ENCODE measurements around the gene MERTK.
"Not testable (repeated sequence)": the region's sequence is repeated elsewhere in the genome, so short reads cannot be mapped to it uniquely, and the experiment has no call there.

MERTK gene

DNA sequence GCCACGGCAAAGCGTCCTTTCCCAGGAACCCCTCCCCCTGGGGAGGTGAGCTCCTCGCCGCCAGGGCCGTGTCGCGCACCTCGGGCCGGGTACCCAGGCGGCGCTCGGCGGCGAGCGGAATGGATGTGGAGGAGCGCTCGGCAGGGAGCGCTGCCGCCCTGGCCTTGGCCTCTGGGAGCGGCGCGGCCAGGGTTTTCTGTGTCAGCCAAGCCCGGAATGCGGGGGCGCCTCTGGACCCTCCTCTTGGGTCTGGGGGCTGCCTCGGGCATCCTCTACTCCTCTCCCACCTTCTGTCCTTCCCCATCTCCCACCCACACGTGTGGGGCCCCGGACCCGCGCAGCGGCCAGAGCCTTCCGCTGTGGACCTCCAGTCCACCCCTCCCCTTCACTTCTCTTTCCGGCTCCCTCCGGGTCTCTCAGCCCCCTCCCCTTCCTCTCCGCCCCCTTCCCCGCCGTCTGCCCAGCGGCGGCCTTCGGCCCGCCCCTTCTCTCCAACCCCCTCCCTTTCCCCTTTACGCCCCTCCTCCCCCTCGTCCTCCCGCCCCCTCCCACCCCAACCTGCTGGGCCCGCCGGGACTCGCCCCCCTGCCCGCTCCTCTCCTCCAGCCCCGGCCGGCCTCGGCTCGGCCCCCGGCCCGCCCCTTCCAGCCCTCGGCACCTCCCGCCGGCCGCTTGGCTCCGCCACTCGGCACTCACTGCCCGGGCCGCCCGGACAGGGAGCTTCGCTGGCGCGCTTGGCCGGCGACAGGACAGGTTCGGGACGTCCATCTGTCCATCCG lies at the start of gene MERTK:
MERTK (plus strand) TSS at position 684 of the 779 bp plus-strand sequence. CDS start 129 bp downstream, outside the sequence.
- no peak for DNase-seq (ENCODE audit: low read depth)

DNA sequence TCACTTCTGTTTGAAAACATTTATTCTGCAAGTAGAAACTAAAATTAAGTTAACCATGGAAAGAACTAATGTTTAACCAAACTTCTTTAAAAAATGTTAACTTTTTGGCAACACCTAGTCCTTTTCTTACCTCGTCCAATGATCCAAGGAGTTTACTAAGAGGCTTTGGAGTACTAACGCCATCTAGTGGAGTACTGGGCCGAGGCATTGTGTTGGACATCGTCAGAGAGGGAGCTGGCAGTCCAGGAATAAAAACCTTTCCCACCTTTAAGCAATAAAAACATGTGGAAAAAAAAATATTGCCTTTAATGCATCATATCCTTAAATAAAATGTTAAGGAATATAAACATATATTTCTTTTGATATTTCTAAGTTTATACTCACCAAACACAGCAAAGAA lies 47.8 kb upstream of the MERTK start:
- DNase-seq (ENCODE audit: low read depth), result peak; percentile 11

DNA sequence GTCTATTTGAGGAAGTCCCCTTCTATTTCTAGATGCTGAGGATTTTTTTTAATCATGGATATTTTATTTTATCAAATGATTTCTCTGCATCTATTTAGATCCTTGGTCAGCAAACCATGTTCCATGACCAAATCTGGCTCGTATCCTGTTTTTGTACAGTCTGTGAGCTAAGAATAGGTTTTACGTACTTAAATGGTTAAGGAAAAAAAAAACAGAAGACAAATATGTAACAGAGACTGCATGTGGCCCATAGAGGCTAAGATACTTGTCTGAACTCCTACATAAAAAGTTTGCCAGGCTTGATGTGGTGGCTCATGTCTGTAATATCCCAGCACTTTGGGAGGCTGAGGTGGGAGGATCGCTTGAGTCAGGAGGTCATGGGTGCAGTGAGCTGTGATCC lies 45.9 kb upstream of the MERTK start:
- DNase-seq (ENCODE audit: low read depth), result not testable (repeated sequence)

DNA sequence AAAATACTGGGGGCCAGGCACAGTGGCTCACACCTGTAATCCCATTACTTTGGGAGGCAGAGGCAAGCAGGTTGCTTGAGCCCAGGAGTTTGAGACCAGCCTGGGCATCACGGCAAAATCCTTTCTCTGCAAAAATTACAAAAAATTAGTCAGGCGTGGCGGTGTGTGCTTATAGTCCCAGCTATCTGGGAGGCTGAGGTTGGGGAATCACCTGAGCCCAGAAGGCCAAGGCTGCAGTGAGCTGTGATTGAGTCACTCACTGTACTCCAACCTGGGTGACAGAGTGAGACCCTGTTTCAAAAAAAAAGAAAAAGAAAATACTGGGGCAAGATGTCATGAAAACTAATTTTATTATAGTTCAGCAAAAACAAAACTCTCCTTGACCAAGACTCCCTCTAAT lies 38.4 kb upstream of the MERTK start:
- DNase-seq (ENCODE audit: low read depth), result not testable (repeated sequence)

DNA sequence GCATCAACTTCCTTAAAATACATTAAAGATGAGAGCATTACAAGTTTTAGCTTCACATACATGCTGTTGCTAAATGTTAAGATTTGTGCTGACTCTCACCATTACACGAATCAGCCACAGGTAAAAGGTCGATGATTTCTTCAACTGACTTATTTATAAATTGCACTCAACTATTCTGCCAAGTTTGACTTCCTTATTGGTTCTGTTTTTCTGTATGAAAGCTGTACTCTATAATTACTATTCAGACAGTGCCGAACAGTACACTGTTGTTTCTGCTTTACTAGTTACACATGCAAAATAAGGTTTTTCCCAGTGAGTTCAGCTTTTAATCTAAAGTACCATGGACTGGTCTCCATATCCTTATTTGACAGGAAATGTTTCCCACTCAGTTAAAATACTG lies 33.3 kb upstream of the MERTK start:
- DNase-seq (ENCODE audit: low read depth), result not testable (repeated sequence)

DNA sequence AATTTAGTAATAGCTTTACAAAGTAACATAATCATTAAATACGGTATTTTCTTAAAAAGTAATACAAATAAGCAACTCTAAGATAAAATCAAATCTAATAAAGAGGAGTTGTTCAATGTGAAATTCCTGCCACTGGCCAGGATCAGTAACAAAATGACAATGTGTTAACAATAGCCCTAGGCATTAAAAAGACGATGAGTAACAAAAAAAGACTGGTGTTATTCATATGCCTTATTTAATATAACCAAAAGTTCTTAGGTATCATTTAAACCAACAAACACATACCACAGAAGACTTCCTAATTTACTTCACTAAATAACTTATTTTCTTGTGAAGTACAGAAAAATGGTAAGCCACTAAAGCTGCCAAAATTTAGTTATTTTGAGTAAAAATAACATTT lies 25.6 kb upstream of the MERTK start:
- not testable (repeated sequence) for DNase-seq (ENCODE audit: low read depth)

DNA sequence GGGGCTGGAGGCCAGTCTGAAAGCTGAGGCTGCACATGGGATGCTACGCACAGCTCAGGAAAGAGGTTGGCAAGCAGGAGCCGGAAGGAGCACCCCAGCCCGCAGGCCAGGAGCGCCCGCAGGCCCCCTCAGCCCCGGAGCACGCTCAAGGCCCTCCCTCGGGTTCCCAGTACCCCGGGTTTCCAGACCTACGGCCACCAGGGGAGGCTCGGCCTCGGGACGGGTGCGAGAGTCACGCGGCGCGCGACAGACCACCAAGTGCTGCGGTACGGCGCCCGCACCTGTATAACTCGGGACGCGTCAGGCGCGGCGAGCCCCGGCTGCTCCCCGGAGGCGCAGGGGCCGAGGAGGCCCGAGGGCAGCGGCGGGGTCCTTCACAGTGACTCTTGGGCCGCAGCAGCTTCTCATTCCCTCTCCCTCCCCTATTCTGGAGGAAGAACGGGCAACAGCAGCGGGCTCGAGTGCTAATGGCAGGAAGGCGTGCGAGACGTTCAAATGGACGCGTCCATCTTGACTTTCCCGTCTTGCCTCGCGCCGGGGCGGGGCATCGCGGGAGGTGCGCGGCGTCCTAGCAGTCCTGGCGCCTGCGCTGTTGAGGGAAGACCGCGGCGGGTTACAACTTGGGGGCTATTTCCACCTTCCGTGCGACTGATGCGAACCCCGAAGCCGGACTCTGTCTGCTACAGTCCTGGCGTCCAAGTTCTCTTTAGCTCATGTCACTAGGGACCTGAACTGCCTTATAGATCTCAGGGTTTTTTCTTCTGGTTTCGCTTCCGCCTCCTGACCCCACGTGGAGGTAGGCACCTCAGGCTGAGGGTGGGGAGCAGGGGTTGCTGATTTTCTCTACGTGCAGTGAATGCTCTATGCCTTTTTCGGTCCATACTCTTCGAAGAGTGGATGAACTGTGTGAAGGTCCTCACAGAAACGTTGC lies 14.5 kb upstream of the MERTK start, which contains the start of gene ANAPC1:
ANAPC1 (minus strand) TSS at position 533 of the 931 bp plus-strand sequence. CDS start 3,368 bp downstream, outside the sequence.
- peak; percentile 68 for DNase-seq (ENCODE audit: low read depth)

DNA sequence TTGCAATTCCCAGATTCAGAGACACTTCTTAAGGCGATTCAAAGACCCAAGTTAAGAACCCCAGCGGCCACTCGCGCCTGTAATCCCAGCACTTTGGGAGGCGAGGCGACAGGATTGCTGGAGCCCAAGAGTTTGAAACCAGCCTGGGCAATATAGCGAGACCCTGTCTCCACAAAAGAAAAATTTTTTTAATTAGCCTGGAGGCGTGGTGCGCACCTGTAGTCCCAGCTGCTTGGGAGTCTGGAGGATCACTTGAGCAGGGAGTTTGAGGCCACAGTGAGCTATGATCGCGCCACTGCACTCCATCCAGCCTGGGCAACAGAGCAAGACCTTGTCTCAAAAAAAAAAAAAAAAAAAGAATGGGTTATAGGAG lies 13.8 kb upstream of the MERTK start:
- DNase-seq (ENCODE audit: low read depth), result no peak

DNA sequence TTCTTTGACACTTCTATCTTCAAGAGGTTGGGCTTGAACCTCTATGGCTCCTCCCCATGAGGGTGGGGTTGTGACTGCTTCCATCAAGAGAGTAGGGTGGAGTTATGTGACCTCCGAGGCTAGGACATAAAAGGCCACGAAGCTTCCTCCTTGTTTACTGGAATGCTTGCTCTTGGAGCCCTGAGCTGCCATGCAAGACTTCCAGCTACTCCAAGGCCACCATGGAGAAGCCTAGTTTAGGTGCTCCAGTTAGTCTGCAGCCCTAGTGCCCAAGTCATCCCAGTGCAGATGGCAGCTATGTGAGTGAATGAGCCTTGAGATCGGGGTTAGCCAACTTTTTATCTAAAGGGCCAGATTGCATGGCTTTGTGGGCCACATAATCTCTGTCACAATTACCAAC lies 2.4 kb upstream of the MERTK start:
- no peak for DNase-seq (ENCODE audit: low read depth)

DNA sequence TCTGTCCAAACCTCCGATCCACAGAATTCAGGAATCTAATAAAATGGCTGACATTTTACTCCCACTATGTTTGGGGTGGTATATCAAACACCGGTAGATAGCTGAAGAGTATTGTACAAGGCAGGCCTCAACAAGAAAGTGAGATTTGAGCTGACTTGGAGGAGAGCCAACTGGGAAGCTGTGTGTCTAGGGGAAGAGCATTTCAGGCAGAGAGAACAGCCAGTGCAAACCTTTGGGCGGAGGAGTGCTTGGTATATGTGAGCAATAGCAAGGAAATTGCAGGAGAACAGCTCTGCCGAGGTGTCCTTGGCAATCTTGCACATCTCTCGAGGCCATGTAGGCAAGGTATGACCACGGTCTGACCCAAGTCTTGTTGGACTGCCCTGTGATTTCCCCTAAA lies 1.8 kb upstream of the MERTK start:
- DNase-seq (ENCODE audit: low read depth), result no peak

DNA sequence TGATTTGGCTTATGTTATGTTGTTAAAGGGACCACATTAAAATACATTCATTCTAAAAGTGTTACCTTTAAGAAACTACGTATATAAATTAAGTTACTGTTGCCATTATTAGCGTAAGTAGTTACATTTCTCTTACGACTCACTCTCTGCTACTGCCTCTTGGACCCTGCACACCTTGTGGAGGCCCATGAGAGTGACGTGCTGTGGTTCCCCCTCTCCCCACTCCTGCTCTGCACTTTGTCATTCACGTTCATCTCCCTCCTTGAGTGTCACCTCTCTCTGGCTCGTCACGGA lies 830 bp upstream of the MERTK start:
- DNase-seq (ENCODE audit: low read depth), result no peak

DNA sequence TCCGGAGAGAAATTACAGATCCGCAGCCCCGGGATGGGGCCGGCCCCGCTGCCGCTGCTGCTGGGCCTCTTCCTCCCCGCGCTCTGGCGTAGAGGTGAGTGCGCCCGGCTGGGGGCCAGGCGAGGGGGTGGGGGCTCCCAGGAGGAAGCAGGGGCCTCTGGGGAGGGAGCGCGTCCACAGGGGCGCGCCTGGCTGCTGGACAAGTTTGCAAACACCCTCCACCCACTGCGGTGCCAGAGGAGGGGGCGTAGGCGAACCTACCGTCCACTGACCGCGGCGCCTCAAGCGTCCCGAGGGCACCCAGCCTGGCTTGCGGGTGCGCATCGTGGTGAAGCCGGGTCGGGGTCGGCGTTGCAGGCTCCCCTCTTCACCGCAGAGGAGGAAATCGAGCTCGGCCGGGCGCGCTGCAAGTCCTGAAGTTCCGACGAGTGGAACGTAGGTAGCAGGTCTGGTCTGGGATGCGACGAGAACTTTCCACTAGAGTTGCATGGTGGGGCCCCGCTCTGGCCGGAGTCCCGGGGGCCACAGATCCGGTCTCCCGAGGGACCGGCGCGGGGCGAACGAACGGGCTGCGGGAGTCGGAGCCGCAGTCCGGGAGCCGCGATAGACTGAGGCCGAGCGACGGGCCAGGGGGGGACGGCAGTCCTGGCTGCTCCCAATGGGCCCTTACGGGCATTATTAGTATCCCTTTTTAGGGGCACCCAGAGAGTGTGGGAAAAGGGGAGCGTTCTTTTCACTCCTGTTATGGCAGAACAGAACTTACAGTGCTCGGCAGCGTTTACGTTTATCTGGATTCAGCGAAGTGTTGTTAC lies 502 bp downstream of the MERTK start:
- DNase-seq (ENCODE audit: low read depth), result no peak

DNA sequence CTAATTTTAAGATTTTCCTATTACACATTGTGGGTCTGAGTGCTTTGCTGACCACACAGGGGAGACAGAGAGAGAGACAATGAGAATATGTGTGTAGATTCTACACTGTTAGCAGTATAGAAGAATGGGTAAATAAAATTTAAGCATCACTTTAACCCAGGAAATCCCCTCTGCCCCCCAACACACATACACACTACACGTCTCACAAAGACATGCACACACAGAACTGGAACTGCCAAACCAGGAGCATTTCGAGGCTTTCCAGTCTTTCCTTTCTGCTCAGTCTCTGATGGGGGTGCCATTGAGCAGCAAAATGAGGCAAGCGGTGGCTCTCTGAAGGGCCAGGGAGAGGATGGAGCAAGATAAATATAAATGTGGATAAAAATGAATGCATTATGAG lies 2.5 kb downstream of the MERTK start:
- DNase-seq (ENCODE audit: low read depth), result no peak

DNA sequence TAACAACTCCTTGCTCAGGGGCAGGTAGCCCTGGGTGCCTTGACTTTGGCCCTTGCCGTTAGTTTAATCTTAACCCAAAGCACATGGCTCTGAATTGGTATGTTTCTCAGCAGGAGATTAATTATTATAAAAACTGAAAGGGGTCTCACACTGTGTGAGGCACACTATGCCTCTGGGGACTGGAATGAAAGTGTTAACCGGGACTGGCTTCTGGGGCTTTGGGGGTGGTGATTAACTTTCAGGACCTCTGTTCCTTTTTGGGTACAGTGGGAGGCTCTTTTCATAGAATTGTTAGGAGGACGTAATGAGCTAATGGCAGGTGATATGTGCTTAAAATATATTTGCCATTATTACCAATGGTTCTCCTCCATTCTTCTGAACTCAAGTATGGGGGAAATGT lies 5.1 kb downstream of the MERTK start:
- no peak for DNase-seq (ENCODE audit: low read depth)

DNA sequence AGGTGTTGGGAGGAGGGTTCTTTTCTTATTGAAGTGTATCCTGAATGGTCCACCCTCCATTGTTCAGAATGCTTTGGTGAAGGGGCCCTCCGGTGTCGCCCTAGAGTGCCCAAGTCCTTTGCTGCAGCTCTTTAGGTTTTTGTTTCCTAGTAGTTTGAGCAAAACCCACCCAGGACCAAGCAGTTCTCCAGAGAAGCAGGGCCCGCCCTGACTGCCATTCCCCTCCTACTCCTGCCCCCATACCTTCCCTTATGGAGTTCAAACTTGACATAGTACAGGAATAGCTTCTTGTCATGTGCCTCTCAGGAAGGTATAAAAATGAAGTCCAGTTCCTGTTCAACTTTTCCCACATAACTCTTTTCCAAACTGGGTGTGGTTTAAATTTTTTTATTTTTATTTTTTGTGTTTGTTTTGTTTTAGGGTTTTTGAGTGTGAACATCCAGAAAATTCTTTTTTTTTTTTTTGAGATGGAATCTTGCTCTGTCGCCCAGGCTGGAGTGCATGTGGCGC lies 5.6 kb downstream of the MERTK start:
- DNase-seq (ENCODE audit: low read depth), result no peak

DNA sequence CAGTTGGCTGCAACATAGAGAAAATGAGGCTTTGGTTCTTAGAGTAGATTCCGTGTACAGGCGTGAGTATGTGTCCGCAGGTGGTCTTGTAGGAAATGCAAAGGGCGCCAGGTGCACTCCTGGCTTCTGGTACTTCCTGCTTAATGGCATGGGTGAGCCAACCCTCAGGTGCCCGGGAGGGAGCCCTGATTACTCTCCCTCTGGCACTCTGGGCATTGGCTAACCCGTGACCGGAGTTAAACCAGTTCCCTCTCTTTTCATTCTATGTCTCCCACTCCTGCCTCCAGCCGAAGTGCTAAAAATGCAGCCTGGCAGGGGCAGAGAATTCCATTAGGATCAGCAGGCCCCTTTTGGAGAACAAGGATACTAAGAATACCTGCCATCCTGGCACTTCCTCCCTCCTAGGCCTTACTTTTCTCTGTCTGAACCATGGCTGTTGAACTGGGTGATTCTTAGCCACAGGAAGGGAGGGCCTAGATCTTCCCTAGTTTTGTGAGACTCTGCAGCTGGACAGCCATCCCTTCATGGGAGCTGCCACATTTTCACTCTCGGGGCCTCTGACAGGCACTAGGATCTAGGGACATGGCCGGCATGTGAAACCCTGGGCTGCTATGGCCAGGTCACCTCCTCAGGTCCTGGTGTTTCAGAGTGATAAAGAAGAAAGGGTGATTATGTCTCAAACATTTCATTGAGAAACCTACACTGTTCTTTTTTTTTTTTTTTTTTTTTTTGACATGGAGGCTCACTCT lies 6.5 kb downstream of the MERTK start:
- DNase-seq (ENCODE audit: low read depth), result no peak

DNA sequence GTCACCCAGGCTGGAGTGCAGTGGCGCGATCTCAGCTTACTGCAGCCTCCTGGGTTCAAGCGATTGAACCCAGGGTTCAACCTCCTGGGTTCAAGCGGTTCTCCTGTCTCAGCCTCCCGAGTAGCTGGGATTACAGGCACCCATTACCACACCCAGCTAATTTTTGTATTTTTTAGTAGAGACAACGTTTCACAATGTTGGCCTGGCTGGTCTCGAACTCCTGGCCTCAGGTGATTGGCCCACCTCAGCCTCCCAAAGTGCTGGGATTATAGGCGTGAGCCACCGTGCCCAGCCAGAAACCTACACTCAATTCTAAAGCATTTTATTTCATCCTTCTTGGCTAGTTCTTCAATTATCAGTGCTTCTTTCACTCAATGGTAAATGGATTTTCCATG lies 7.1 kb downstream of the MERTK start:
- not testable (repeated sequence) for DNase-seq (ENCODE audit: low read depth)

DNA sequence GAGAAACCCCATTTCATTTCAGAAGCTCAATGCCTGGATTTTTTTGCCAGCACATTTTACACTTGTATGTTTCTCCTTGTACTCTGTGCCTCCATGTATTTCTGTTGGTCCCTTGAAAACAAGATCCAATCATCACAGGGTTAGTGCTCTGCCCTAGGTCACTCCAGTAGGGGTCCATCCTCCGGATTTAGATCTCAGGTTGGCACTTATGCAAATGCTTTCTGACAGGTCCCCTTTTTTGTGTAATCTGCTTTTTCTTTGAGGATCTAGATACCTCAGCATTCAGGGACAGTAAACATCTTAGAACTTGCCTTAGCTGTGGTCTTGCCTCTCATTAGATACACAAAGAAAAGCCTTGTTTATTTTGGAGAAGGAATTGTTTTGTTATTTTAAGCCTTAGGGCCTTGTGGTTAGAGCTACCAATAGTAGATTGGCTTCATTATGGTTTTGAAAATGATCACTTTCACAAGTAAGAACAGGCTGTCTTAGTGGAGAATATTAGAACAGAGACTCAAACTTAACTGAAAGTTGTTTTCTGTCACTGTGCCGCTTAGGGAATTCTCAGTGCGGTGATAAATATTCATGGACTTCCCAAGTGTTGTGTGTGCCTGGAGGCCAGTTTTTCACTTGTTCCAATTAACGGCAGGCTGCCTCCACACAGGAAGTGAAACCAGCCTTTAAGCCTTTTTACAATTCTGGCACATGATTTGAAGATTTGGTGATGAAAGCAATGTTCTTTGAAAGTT lies 7.8 kb downstream of the MERTK start:
- DNase-seq (ENCODE audit: low read depth), result no peak

DNA sequence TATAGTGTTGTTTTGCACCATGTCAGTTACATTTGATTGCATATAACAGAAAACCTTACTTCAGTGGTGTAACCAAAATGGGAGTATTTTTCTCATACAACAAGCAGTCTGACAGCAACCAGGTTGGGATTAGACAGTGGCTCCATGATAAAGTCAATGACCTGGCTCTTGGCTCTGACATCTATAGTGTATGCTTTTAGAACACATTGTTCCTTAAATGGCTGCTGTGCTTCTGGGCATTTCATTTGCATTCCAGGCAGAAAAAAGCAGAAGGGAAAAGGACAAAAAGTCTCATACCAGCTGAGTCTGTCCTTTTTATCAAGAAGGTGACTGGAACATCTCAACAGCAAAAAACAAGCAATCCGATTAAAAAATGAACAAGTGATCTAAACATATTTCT lies 10.2 kb downstream of the MERTK start:
- DNase-seq (ENCODE audit: low read depth), result no peak

DNA sequence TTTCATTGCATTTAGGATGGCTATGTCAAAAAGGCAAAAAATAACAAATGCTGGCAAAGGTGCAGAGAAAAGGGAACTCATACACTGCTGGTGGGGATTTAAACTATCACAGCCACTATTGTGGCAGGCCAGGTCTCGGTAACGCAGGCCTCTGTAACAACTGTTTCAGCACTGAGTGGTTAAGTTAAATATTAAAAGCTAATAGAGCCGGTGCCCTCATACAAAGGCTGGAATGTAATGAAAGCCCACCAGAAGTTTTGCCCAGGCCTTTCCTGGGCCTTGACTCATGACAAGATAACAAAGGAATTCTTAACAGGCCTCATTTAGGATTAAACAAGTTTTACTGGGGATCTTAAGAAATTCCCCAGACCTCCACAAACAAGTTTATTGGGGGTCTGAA lies 10.7 kb downstream of the MERTK start:
- DNase-seq (ENCODE audit: low read depth), result no peak

DNA sequence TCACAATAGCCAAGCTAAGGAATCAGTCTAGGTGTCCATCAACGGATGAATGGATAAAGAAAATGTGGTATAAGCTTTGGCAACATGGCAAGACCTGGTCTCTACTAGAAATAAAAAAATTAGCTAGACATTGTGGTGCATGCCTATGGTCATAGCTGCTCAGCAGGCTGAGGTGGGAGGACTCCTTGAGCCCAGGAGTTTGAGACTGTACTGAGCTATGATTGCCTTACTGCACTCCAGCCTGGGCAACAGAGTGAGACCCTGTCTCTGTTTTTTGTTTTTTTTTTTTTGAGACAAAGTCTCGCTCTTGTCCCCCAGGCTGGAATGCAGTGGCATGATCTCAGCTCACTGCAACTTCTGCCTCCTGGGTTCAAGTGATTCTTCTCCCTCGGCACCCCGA lies 11.6 kb downstream of the MERTK start:
- not testable (repeated sequence) for DNase-seq (ENCODE audit: low read depth)
